GM21723 (cell line): Measurements from ENCODE around the gene SARS1.
"Not testable (repeated sequence)": the region's sequence is repeated elsewhere in the genome, so short reads cannot be mapped to it uniquely, and the experiment has no call there.

Source experiments
- ATAC-seq: cut with Tn5 transposase; IDR thresholded peaks from one replicate; pipeline ENCODE4 v1.9.1; 2021; ENCODE audit warnings: mild to moderate bottlenecking, moderate library complexity; ENCODE audit not compliant: unreplicated experiment

Gene SARS1

DNA sequence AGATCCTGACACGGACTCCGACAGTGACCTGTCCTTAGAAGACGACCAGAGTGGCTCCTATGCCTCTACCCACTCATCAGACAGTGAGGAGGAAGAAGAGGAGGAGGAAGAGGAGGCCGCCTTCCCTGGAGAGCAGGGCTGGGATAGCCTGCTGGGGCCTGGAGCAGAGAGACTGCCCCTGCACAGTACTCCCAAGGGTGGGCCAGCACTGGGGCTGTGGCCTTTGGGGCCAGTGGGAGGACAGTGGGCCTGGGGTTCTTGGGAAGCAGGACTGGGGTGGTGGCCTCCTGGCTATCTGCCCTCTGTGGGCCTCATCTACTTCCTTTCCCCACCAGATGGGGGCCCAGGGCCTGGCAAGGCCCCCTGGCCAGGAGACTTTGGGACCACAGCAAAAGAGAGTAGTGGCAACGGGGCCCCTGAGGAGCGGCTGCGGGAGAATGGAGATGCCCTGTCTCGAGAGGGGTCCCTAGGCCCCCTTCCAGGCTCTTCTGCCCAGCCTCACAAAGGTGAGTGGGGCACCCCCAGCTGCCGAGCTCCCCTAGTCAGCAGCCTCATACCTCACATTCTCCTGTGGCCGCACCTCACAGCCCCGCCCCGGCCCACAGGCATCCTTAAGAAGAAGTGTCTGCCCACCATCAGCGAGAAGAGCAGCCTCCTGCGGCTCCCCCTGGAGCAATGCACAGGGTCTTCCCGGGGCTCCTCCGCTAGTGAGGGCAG is 59.3 kb downstream of the SARS1 start:
- no peak for ATAC-seq

DNA sequence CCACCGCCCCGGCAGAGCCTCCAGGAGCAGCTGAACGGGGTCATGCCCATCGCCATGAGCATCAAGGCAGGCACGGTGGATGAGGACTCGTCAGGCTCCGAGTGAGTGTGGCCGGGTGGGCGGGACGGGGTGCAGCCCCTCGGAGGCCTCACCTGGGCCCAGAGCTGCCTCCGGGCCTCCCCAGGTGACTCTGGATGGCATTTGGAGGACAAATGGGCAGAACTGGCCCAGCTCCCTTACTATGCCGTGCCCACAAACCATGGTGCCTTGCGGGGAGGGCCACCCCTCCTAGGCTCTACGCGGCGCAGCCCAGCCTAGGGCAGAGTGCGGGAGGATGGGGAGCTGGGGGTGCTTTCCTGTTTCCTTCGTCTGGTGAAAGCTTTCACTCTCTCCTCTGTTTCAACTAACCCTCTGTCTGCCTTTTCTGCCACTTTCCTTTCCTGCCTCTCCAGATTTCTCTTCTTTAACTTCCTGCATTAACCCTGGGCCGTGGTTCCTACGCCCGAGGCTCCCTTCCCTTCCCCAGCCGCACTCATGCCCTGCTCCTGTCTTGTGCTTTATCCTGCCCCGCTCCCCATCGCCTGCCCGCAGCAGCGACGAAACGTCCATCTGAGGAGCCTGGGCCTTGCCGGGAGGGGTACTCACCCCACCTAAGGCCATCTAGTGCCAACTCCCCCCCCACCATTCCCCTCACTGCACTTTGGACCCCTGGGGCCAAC is 60.0 kb downstream of the SARS1 start:
- ATAC-seq, result no peak

DNA sequence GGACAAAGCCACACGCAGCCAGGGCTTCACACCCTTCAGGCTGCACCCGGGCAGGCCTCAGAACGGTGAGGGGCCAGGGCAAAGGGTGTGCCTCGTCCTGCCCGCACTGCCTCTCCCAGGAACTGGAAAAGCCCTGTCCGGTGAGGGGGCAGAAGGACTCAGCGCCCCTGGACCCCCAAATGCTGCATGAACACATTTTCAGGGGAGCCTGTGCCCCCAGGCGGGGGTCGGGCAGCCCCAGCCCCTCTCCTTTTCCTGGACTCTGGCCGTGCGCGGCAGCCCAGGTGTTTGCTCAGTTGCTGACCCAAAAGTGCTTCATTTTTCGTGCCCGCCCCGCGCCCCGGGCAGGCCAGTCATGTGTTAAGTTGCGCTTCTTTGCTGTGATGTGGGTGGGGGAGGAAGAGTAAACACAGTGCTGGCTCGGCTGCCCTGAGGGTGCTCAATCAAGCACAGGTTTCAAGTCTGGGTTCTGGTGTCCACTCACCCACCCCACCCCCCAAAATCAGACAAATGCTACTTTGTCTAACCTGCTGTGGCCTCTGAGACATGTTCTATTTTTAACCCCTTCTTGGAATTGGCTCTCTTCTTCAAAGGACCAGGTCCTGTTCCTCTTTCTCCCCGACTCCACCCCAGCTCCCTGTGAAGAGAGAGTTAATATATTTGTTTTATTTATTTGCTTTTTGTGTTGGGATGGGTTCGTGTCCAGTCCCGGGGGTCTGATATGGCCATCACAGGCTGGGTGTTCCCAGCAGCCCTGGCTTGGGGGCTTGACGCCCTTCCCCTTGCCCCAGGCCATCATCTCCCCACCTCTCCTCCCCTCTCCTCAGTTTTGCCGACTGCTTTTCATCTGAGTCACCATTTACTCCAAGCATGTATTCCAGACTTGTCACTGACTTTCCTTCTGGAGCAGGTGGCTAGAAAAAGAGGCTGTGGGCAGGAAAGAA is 61.1 kb downstream of the SARS1 start:
- ATAC-seq, result no peak

DNA sequence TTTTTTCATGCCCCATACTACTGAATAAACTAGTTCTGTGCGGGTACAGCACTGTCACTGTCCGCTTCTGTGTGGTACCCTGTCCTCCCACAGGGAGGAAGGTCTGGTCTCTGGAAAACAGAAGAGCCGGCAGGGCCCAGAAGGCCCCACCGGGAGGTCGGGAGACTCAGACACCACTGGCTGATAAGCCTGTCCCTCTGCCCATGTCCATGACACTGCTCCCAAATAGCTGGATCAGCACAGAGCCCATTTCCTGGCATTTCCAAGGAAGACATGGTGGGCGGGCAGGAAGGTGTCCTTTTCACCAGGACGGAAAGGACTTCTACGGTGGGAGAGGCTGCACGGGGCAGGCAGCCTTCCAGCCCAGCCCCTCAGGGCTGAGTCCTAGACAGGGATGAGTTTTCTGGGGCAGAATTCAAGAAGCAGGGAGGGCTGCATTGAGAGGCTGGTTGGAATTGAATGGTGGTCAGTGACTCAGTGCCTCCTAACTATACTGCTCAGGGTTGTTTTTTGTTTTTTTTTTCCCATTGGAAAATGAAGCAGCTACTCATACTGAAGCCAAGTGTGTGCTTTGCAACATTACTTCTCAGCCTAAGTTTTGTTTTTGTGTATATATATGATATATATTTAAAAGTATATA is 62.1 kb downstream of the SARS1 start:
- no peak for ATAC-seq

DNA sequence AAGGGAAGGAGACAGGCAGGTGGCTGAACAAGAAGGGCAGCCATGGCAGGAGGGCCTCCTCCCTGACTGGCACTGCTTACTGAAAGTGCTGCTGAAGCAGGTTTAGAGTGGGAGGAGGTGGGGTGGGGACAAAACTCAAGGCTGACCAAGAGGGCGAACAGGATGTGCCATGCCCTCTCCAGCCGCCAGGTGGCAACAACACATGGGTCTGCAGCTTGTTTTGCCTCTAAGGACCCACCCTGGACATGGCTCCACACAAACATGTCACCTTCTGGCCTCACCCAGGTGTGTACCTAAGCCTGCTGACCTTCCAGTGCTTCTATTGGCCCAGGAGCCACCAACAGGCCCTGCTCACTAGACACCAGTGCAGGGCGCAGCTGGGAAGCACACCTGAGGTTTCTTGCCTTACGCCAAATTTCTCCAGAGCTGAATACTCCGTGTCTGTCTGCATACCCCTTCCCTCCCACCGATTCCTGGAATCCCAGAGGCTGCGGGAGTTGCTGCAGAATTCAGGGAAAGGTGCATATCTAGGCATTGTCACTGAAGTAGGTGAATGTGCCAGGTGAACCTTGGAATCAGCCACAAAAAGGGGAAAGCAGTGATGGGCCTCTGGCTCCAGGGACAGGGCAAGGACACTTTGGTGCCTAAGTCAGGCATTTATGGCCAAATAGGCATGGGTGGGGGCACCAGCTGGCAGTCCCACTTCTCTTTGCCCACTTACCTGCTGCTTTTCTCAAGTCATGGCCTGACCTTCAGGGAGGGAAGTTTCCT is 63.9 kb downstream of the SARS1 start:
- ATAC-seq, result peak; percentile 82

DNA sequence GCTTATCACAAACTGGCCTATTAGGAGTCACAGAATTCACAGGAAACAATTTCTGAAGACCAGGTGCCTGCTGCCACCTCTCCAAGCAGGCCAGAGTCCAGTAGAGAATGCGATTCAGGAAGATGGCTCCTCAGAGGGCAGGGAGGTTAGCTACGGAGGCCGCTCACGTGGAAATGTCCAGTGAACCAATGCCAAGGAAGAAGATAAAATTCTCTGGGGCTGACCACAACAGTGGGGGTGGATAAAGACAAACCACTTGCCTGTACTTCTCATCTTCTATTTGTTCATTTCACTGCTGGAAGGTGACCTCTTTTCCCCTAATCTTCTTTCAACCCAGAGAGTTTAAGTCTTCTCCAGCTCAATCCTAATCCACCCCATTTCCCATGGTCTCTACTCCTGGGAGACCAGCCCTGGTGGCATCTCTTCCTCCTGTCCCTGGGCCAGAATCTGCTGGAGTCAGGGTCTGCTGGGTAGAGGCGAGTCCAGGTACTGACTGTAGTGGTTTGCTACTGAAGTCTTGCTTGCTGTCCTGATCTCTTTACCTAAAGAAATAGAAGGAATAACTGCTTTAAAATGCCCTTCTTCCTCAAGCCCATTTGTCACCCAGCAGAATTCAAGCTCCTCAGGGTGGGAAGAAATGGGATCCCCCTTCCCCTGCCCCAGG is 66.0 kb downstream of the SARS1 start:
- no peak for ATAC-seq

DNA sequence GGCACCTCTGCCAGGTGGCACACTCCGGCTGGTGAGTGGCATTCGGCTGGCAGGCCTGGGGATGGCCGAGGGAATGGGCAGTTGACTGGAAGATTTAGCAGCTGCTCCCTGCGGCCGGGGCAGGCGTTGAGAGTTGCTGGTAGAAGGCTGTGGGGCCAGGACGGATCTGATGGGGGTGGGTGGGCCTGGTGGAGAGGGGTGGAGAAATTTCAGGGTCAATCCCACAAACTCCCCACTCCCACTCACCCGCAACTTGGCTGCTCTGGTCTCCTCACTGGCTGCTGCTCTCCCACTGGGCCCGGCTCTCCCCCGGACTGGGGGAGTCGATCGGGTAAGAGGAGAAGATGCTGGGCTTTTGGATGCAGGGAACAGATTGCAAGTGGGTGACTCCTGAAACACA is 67.1 kb downstream of the SARS1 start:
- no peak for ATAC-seq

DNA sequence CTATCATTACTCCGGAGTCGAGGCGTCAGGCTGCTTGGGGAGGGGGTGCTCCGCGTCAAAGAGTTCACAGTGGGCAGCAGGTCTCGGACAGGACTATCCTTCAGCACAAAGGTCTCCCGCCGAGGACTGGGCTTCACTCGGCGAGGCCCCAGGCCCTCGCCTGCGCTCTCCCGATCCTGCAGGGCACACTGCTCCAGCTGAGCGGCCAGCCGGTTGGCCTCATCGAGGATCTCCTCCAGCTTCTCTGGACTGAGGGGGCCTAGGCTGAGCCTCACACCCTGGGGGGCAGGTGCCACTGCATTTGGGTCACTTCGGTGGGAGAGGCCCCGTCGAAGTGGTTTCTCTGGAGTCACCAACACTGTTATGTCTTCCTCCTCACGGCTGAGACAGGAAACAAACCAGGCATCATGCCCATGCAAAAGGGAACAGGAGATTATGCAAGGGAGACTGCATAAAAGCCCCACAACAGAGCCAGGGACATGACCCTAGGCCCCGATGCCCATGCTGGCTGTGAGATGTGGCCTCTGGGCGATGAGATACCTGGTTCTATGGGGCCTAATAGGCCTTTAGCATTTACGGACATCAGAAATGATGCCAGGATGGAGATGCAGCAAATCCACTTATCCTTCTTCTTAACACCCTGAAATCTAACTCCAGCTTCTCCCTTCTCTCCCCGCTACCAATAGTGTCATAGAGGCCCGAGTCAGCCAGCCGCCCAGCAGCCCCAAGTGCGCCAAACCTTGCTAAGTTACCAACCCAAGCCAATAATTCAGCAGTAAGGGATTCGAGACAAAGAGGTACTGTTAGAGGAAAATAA is 68.2 kb downstream of the SARS1 start:
- no peak for ATAC-seq

DNA sequence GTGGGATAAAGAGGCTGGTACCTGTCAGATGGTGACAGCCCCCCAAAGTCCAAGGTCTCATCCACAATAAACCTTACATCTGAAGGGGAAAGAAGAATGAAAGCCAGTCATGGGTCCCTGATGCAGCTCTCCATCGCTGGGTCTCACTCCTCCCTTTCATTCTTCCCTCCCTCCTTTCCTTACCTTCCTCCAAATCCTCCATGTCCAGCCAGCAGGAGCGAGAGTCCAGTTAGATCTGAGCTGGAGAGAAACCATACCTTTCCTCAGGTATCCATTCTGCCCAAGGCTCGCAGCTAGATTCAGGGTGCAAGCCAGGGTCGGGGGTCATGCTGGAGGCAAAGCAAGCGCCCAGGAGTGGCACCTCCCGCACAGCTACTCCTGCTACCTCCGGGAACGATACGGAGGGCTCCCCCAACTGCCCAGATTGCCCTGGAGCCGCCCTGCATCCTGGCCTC is 68.8 kb downstream of the SARS1 start:
- ATAC-seq, result no peak

DNA sequence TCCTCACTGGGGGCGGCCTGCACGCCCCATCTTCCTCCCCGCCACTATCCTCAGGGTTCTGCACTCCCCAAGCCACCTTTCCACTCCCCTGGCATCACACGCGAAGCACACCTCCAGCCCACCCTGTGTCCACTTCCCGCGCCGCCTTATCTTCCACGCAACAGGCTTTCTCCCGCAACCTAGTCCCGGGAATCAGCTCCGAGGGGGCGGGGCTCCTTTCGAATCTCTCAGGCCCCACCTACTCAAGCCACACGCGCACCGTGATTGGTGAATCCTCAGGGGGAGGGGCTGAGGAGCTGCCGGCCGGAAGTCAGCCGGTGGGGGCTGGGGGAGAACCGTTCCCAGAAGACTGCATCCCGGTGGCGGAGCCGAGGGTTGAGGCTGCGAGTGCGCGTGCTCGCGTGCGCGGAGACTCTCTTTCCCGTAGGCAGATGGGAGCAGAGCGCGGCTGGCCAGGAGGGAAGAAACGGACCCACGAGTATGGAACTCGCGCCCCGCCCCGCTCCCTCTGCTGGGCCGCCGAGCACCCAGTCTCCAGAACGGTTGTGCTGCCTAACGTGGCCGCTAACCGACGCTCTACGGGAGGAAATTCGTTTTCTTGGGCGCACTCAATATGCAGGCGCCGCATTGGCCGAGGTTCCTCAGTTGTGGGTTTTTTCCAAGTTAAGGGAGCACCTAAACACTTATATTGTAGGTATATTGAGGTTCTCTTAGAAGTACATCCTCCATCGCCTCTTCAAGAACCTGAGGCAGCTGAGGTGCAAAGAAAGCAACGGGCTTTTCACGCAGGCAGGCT is 69.4 kb downstream of the SARS1 start, which contains the start of gene PSRC1:
PSRC1 (minus strand) TSS at position 194 of the 796 bp plus-strand sequence.
- ATAC-seq, result peak; percentile 97

DNA sequence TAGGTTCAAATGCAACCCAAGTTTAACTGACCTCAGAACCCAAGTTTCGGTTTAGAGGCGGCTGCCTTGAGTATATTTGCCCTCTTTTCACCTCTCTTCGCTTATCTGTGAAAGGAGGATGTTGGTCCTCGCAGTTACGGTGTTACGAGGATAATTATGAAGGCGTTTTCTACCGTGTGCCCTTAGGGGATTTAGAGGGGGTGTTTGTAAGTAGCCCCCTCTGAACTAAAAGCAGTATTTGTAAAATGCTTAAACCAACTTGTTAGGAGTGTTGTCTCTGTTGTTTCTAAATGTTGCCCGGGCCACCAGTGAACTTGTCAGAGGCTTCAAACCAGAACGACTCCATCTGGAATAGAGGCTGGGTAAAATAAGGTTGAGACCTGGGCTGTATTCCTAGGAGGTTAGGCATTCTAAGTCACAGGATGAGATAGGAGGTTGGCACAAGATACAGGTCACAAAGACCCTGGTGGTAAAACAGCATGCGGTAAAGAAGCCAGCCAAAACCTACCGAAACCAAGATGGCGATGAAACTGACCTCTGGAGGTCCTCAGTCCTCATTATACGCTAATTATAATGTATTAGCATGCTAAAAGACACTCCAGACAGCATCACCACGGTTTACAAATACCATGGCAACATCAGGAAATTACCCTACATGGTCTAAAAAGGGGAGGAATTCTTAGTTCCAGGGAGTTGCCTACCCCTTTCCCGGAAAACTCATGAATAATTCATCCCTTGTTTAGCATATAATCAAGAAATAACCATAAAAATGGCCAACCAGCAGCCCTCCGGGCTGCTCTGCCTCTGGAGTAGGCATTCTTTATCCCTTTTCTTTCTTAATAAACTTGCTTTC is 70.3 kb downstream of the SARS1 start:
- peak; percentile 29 for ATAC-seq

DNA sequence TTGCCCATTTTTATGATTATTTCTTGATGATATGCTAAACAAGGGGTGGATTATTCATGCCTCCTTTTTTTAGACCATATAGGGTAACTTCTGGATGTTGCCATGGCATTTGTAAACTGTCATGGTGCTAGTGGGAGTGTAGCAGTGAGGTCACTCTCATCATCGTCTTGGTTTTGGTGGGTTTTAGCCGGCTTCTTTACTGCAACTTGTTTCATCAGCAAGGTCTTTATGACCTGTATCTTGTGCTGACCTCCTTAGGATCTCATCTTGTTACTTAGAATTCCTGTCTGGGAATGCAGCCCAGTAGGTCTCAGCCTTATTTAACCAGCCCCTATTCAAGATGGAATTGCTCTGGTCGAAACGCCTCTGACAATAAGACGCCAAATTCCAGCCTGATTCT is 73.0 kb downstream of the SARS1 start:
- ATAC-seq, result not testable (repeated sequence)
